Inflammatory macrophage treated with lipopolysaccharide for 1 hour (primary cell): Measurements from ENCODE around the gene OR4C13.
"Not testable (repeated sequence)": the region's sequence is repeated elsewhere in the genome, so short reads cannot be mapped to it uniquely, and the experiment has no call there.

Experiments
- DNase-seq, 2 donors: peaks; one replicate each; pipeline ENCODE4 v3.0.0-alpha.2; 2020 to 2022

OR4C13 gene

DNA sequence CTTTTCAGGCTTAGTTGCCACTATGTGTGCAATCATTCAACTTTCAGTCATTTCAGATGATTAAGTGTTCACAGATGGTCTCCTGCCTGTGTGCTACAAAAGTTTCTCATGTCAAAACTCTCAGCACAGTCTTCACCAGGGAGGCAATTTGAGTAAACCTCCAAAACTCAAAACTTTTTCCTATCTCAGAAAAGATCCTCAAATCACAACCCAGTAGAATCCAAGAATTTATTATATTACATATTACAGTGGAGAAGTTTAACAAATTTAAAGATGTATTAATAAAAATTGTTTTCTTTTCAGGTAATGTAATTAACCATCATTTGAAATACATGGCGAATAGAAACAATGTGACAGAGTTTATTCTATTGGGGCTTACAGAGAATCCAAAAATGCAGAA lies at the start of gene OR4C13:
Gene OR4C13, plus strand, starts transcription at position 301 of the 400 bp plus-strand sequence. Its CDS starts 32 bp downstream, at position 333.
- DNase-seq, result no peak

DNA sequence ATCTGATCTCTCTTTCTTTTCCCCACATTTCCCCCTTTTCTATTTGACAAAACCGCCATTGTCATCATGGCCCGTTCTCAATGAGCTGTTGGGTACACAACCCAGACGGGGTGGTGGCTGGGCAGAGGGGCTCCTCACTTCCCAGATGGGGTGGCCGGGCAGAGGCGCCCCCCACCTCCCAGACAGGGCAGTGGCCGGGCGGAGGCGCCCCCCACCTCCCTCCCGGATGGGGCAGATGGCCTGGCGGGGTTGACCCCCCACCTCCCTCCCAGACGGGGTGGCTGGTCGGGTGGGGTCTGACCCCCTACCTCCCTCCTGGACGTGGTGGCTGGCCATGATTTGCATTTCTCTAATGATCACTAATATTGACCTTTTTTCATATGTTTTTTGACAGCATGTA lies 40.7 kb upstream of the OR4C13 start:
- not testable (repeated sequence) for DNase-seq

DNA sequence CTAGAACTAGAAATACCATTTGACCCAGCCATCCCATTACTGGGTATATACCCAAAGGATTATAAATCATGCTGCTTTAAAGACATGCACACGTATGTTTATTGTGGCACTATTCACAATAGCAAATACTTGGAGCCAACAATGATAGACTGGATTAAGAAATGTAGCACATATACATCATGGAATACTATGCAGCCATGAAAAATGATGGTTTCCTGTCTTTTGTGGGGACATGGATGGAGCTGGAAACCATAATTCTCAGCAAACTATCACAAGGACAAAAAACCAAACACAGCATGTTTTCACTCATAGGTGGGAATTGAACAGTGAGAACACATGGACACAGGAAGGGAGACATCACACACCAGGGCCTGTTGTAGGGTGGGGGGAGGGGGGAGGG lies 3.5 kb upstream of the OR4C13 start:
- DNase-seq, result not testable (repeated sequence)

DNA sequence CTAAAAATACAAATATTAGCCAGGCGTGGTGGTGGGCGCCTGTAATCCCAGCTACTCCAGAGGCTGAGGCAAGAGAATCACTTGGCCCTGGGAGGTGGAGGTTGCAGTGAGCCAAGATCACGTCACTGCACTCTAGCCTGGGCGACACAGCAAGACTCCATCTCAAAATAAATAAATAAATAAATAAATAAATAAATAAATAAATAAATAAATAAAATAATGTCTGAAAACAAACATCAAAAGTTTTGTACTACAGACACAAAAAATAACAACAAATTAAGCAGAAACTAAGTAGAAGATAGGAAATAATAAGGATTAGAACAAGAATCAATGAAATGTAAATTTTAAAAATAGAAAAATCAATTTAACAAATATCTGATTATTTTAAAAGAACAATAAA lies 21.2 kb downstream of the OR4C13 start:
- not testable (repeated sequence) for DNase-seq

DNA sequence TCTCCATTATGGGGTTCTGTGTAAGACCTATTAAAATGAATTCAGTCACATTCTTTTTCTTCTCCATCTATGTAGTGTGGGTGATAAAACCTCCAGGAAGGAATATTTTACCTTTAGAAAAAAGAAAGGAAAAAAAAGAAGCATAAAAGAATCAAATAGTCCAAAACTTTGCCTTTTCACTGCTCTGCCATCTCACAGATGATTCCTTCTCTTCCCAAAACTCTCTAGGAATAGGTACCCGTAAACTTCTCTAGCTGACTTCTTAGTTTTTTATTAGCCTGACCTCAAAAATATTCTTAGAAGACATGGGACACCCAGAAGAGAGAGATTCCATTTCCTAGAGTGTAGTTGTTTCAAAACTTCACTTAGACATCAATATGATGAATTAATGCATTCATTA lies 30.2 kb downstream of the OR4C13 start, which contains the start of gene OR4C12:
Gene OR4C12, minus strand, starts transcription at position 101 of the 400 bp plus-strand sequence. Its CDS starts 34 bp downstream, at position 67.
- not testable (repeated sequence) for DNase-seq

DNA sequence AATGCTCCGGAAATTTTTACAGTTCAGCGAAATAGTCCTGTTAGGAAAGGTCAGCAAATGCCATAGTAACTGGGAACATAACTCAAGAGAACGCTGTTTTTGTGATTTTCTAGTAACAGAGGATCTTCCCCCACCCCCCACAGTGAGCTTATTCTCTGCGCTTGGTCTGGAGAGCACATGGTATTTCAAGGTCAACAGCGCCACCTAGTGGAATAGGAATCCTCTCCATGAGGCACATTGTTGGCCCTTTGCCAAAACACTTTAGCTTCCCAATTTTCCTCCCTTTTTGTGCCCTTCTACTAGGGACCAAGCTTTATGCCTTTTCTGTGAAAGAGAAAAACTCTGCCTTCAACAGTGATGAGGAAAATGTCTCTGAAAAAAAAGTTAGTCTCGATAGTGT lies 43.4 kb downstream of the OR4C13 start:
- DNase-seq, result peak; percentile 13 to 54
